Chondrocyte (in vitro differentiated cells): ENCODE measurements around the gene ACTL9. TPM values are rescaled to one million over a fixed set of nuclear protein-coding genes. Genes with fewer than 3 reads are reported as not detected.

ENCODE experiments used
- DNase-seq: peaks from one replicate; pipeline ENCODE4 v3.0.0; 2021; ENCODE audit warnings: mixed read lengths, low spot score
- H3K27ac Mint-ChIP-seq: one replicate; pipeline ENCODE4 v1.8.0; 2021; ENCODE audit warnings: mild to moderate bottlenecking, moderate library complexity, mixed read lengths; ENCODE audit not compliant: unreplicated experiment
- H3K27me3 Mint-ChIP-seq: 2 replicates; pipeline ENCODE4 v1.8.0; 2021; ENCODE audit warnings: low read depth, mixed read lengths
- H3K36me3 Mint-ChIP-seq: 2 replicates; pipeline ENCODE4 v1.8.0; 2021; ENCODE audit warnings: low read depth, mixed read lengths
- H3K4me1 Mint-ChIP-seq: 2 replicates; pipeline ENCODE4 v1.8.0; 2021; ENCODE audit warnings: low read depth, mild to moderate bottlenecking, mixed read lengths
- H3K4me3 Mint-ChIP-seq: one replicate; pipeline ENCODE4 v1.8.0; 2021; ENCODE audit warnings: mild to moderate bottlenecking, moderate library complexity, mixed read lengths; ENCODE audit not compliant: unreplicated experiment
- H3K9me3 Mint-ChIP-seq: 2 replicates; pipeline ENCODE4 v1.8.0; 2021; ENCODE audit warnings: low read depth, mixed read lengths
- total RNA-seq: library from RNA; stranded (reverse); gene quantifications from 3 replicates; pipeline ENCODE4 v1.2.1, GENCODE V29; 2021
- TF ChIP-seq, protein P1 (sequence below): fragments of 200-600 bp; sonication (generic); IDR thresholded peaks from 2 replicates; pipeline ENCODE4 v1.5.0; 2021; ENCODE audit warnings: antibody characterized with exemption, mild to moderate bottlenecking, moderate library complexity

ACTL9 gene
- total RNA-seq, 1 donor from 2014 or later = not detected

DNA sequence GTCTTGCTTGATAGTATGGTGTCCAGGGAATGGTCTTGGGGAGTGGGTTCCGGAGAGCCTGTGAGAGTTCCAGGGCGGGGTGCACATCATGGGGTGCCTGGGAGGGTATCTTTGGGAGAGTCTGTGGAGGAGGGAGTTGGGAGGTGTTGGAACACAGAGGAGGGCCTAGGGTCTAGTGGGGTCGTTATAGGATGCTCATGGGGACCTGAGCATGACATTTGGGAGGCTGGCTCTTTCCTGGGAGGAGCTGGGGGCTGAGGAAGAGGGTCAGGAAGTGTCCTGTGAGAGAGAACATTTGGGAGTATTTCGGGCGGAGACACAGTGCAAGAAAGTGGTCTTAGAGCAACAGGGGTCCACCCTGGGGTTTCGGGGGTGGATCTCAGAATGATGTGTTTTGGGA is 2.7 kb downstream of the ACTL9 start:
- Mint-ChIP-seq H3K27me3 (peaks cover 12% of the 10 kb centered on the region), H3K36me3 (no peaks in the 10 kb centered on the region), H3K4me1 (no peaks in the 10 kb centered on the region), H3K27ac (no peak overlapping the region), H3K4me3 (no peak overlapping the region), H3K9me3 (no peaks in the 10 kb centered on the region)
- no peak for DNase-seq
- TF ChIP-seq, protein P1, sequence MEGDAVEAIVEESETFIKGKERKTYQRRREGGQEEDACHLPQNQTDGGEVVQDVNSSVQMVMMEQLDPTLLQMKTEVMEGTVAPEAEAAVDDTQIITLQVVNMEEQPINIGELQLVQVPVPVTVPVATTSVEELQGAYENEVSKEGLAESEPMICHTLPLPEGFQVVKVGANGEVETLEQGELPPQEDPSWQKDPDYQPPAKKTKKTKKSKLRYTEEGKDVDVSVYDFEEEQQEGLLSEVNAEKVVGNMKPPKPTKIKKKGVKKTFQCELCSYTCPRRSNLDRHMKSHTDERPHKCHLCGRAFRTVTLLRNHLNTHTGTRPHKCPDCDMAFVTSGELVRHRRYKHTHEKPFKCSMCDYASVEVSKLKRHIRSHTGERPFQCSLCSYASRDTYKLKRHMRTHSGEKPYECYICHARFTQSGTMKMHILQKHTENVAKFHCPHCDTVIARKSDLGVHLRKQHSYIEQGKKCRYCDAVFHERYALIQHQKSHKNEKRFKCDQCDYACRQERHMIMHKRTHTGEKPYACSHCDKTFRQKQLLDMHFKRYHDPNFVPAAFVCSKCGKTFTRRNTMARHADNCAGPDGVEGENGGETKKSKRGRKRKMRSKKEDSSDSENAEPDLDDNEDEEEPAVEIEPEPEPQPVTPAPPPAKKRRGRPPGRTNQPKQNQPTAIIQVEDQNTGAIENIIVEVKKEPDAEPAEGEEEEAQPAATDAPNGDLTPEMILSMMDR = no peak

GRCh38 chr19:8695501-8695900 is 3.1 kb downstream of the ACTL9 start:
- TF ChIP-seq, protein P1 = no peak
- Mint-ChIP-seq H3K9me3 (no peaks in the 10 kb centered on the region), H3K4me3 (no peak overlapping the region), H3K27ac (no peak overlapping the region), H3K27me3 (peaks cover 12% of the 10 kb centered on the region), H3K36me3 (no peaks in the 10 kb centered on the region), H3K4me1 (no peaks in the 10 kb centered on the region)
- DNase-seq = no peak

GRCh38 chr19:8690753-8691539 is 7.6 kb downstream of the ACTL9 start:
- no peaks in the 10 kb centered on the region for H3K9me3 Mint-ChIP-seq
- DNase-seq = no peak
- peaks cover 9% of the 10 kb centered on the region for H3K27me3 Mint-ChIP-seq
- H3K27ac Mint-ChIP-seq = no peak overlapping the region
- TF ChIP-seq, protein P1 = no peak
- H3K4me3 Mint-ChIP-seq = no peak overlapping the region
- H3K36me3 Mint-ChIP-seq = no peaks in the 10 kb centered on the region
- H3K4me1 Mint-ChIP-seq = no peaks in the 10 kb centered on the region

GRCh38 chr19:8688930-8689329 is 9.7 kb downstream of the ACTL9 start:
- TF ChIP-seq, protein P1 = no peak

GRCh38 chr19:8686549-8686948 is 12.0 kb downstream of the ACTL9 start:
- no peaks in the 10 kb centered on the region for H3K9me3 Mint-ChIP-seq
- H3K36me3 Mint-ChIP-seq = no peaks in the 10 kb centered on the region
- no peak overlapping the region for H3K4me3 Mint-ChIP-seq
- no peak overlapping the region for H3K27ac Mint-ChIP-seq
- no peaks in the 10 kb centered on the region for H3K4me1 Mint-ChIP-seq
- DNase-seq = no peak
- no peaks in the 10 kb centered on the region for H3K27me3 Mint-ChIP-seq
- TF ChIP-seq, protein P1 = no peak

More at GRCh38 chr19:8688930-8689329, 9.7 kb downstream of the ACTL9 start:
- DNase-seq = no peak
- Mint-ChIP-seq H3K4me1 (no peaks in the 10 kb centered on the region), H3K27me3 (peaks cover 9% of the 10 kb centered on the region), H3K9me3 (no peaks in the 10 kb centered on the region), H3K27ac (no peak overlapping the region), H3K36me3 (no peaks in the 10 kb centered on the region), H3K4me3 (no peak overlapping the region)
